K562 (cell line): Measurements from ENCODE around the gene MRRF. TPM values are rescaled to one million over a fixed set of nuclear protein-coding genes. Genes with fewer than 3 reads are reported as not detected.

ENCODE experiments used
- ATAC-seq: fragments of 200-7000 bp; cut with Tn5 transposase; 3 replicates; pipeline ENCODE4 v1.9.1; 2020; ENCODE audit warnings: moderate library complexity
- BruUV-seq: library from RNA; stranded (reverse); fragments of 400-500 nt; replicated peaks from 2 replicates; lab custom pipeline; 2021; lab: Mats Ljungman, UMichigan
- CTCF ChIA-PET: fragments of 300-600 bp; formaldehyde crosslinking; extraction: SDS; loops from one replicate; lab custom pipeline; 2021; ENCODE audit warnings: low intra/inter-chr PET ratio; lab: Yijun Ruan, JAX
- POLR2A ChIA-PET: fragments of 300-600, 350-650 bp; sonication (Branson Sonifier 250); formaldehyde crosslinking; extraction: SDS; loops from one replicate; lab custom pipeline; 2021; ENCODE audit warnings: antibody characterized with exemption, inconsistent platforms; lab: Yijun Ruan, JAX
- DNase-seq, 4 experiments: peaks; one replicate each; pipeline versions ENCODE4 v3.0.0 to v3.0.0-alpha.2; 2011 to 2018; ENCODE audit warnings: low spot score in 3 of 4, mixed read lengths in 3 of 4; ENCODE audit errors: extremely low read depth in 1 of 4
- FAIRE-seq: peaks from 2 replicates; lab custom pipeline; 2011; peaks lifted over from hg19 to GRCh38; lab: Jason Lieb, UNC
- H2AFZ ChIP-seq: 2 replicates; pipeline ENCODE4 v1.6.0; 2011; ENCODE audit warnings: low read depth, low read length, control low read depth, inconsistent platforms
- H3K27ac ChIP-seq: fragments of 200-600 bp; 3 replicates; pipeline ENCODE4 v1.8.0; 2011; ENCODE audit warnings: low read depth, mild to moderate bottlenecking, control low read depth, inconsistent platforms, low read length, moderate library complexity, mixed read lengths; ENCODE audit errors: extremely low read depth
- H3K27me3 ChIP-seq, 2 experiments: fragments of 300-600 bp in 1 of 2; 2 replicates in 1 of 2; 3 replicates in 1 of 2; pipeline versions ENCODE4 v1.6.0 to v1.8.0; 2011; ENCODE audit warnings: inconsistent platforms in 2 of 2, low read length in 2 of 2, mild to moderate bottlenecking in 1 of 2, mixed read lengths in 1 of 2, moderate library complexity in 1 of 2; ENCODE audit not compliant: control insufficient read depth in 2 of 2, insufficient read depth in 2 of 2
- H3K36me3 ChIP-seq: fragments of 300-600 bp; 3 replicates; pipeline ENCODE4 v1.8.0; 2011; ENCODE audit warnings: mild to moderate bottlenecking, low read length, inconsistent platforms; ENCODE audit not compliant: control insufficient read depth, insufficient read depth
- H3K4me1 ChIP-seq, 2 experiments: fragments of 200-600 bp in 1 of 2; replicated peaks in 1 of 2; 2 replicates in 1 of 2; 3 replicates in 1 of 2; pipeline versions ENCODE4 v1.5.1 to v1.8.0; 2011; ENCODE audit warnings: inconsistent platforms in 2 of 2, low read length in 2 of 2, mild to moderate bottlenecking in 1 of 2, mixed read lengths in 1 of 2, moderate library complexity in 1 of 2; ENCODE audit not compliant: control insufficient read depth in 2 of 2, insufficient read depth in 2 of 2
- H3K4me2 ChIP-seq: 2 replicates; pipeline ENCODE4 v1.6.1; 2011; ENCODE audit warnings: low read length, control low read depth, inconsistent platforms, mixed read lengths; ENCODE audit not compliant: insufficient read depth
- H3K4me3 ChIP-seq: fragments of 200-600 bp; sonication (generic), shearing (Covaris generic); 2 replicates; pipeline ENCODE4 v1.5.1; 2016; ENCODE audit warnings: control low read depth, inconsistent platforms
- H3K79me2 ChIP-seq: fragments of 200-600 bp; 3 replicates; pipeline ENCODE4 v1.8.0; 2011; ENCODE audit warnings: low read length, inconsistent platforms; ENCODE audit not compliant: control insufficient read depth, insufficient read depth
- H3K9ac ChIP-seq, 2 experiments: 2 replicates each; pipeline versions ENCODE4 v1.6.0 to v1.6.1; 2011; ENCODE audit warnings: low read depth in 2 of 2, low read length in 2 of 2, control low read depth in 1 of 2, inconsistent platforms in 1 of 2, mild to moderate bottlenecking in 1 of 2, mixed read lengths in 1 of 2; ENCODE audit not compliant: insufficient read depth in 1 of 2
- H3K9me1 ChIP-seq: one replicate; pipeline ENCODE4 v1.6.0; 2011; ENCODE audit warnings: inconsistent platforms, mild to moderate bottlenecking, low read length, moderate library complexity; ENCODE audit not compliant: control insufficient read depth, insufficient read depth
- H3K9me3 ChIP-seq: replicated peaks from 2 replicates; pipeline ENCODE4 v1.5.1; 2011; ENCODE audit warnings: low read depth, low read length, inconsistent platforms; ENCODE audit not compliant: control insufficient read depth, insufficient read depth
- H4K20me1 ChIP-seq: replicated peaks from 2 replicates; pipeline ENCODE4 v1.6.1; 2011; ENCODE audit warnings: low read length, inconsistent platforms, mixed read lengths; ENCODE audit not compliant: control insufficient read depth, insufficient read depth
- MCM2 ChIP-seq: fragments of 450-650 bp; IDR thresholded peaks from 2 replicates; pipeline ENCODE4 v1.6.1; 2017; ENCODE audit warnings: low read depth, mild to moderate bottlenecking
- MYBL2 ChIP-seq, 2 experiments: fragments of 450-650 bp in 1 of 2; sonication (generic) in 1 of 2; formaldehyde crosslinking in 1 of 2; IDR thresholded peaks; 2 replicates each; pipeline versions ENCODE4 v1.6.1 to v1.8.1; 2017 to 2022; ENCODE audit warnings: borderline replicate concordance in 1 of 2, inconsistent platforms in 1 of 2, low read depth in 1 of 2, mild to moderate bottlenecking in 1 of 2, missing genetic modification reagents in 1 of 2, moderate library complexity in 1 of 2
- RBM17 ChIP-seq: fragments of 200-400 bp; formaldehyde crosslinking; IDR thresholded peaks from 2 replicates; pipeline ENCODE4 v1.6.1; 2017; ENCODE audit warnings: low read depth, mild to moderate bottlenecking, low read length, borderline replicate concordance
- SNRNP70 ChIP-seq: fragments of 200-400 bp; formaldehyde crosslinking; optimal IDR thresholded peaks from 2 replicates; pipeline ENCODE3; 2017; ENCODE audit warnings: low read depth, low read length
- TAF1 ChIP-seq: IDR thresholded peaks from 2 replicates; pipeline ENCODE4 v1.6.1; 2011; ENCODE audit warnings: mild to moderate bottlenecking, low read length, moderate library complexity; ENCODE audit not compliant: insufficient read depth, control insufficient read depth, severe bottlenecking; ENCODE audit errors: extremely low read depth
- TBL1XR1 ChIP-seq, 2 experiments: IDR thresholded peaks; 2 replicates each; pipeline ENCODE4 v1.6.1; 2012; ENCODE audit warnings: improper control_type of control experiment in 2 of 2, low read length in 2 of 2, mild to moderate bottlenecking in 1 of 2
- XRCC4 ChIP-seq: IDR thresholded peaks from one replicate; pipeline ENCODE4 v1.6.1; 2011; ENCODE audit not compliant: insufficient read depth, insufficient read length; ENCODE audit errors: extremely low read depth
- ZC3H11A ChIP-seq: IDR thresholded peaks from 2 replicates; pipeline ENCODE4 v1.6.1; 2012; ENCODE audit warnings: low read depth, low read length, improper control_type of control experiment
- ZNF695 ChIP-seq: fragments of 450-650 bp; formaldehyde crosslinking; IDR thresholded peaks from 2 replicates; pipeline ENCODE4 v1.4.0; 2020; ENCODE audit warnings: mild to moderate bottlenecking, moderate library complexity
- WGBS: fragments of 100-300 bp; shearing (Covaris generic); methylation state at CpG from one replicate; pipeline ENCODE4 v1.1.6; 2016; ENCODE audit warnings: low coverage, mixed read lengths; ENCODE audit not compliant: insufficient coverage; ENCODE audit errors: missing lambda C conversion rate; 5-methylcytosine and 5-hydroxymethylcytosine counted together
- in situ Hi-C: fragments of 300-500 bp; cut with MboI; formaldehyde crosslinking; loops from 4 replicates; pipeline ENCODE4 v1.15.0; 2018; ENCODE audit warnings: inconsistent platforms, mixed read lengths
- intact Hi-C: fragments of 100-400 bp; cut with micrococcal nuclease; formaldehyde crosslinking; loops from 2 replicates; pipeline ENCODE4 v1.14.2; 2022
- polyA plus RNA-seq, 8 experiments: library from polyadenylated mRNA; depleted of rRNA in 4 of 8; stranded (reverse) in 5 of 8; unstranded in 3 of 8; fragments of >200 nt; fragmentation: Nextera tagmentation in 2 of 8; fragmentation: Illumina TruSeq in 1 of 8; extraction: Ambion mirVana in 2 of 8; extraction: Trizol in 1 of 8; gene quantifications; 2 replicates each; pipeline versions ENCODE4 v1.2.1 to v1.2.3, GENCODE V29; 2011 to 2014; ENCODE audit warnings: inconsistent platforms in 1 of 8, missing spikeins in 1 of 8
- total RNA-seq, 7 experiments: library from RNA; depleted of rRNA in 6 of 7; stranded (reverse); fragments of >200 nt in 6 of 7; fragmentation: Illumina TruSeq in 2 of 7; extraction: Trizol in 2 of 7; gene quantifications; 2 replicates each; pipeline versions ENCODE4 v1.2.1 to v1.2.3, GENCODE V29; 2011 to 2021; ENCODE audit warnings: low replicate concordance in 1 of 7
- TF ChIP-seq, protein P1 (sequence below): conservative IDR thresholded peaks from 2 replicates; pipeline ENCODE4 v1.6.1; 2011; ENCODE audit warnings: low read depth, mild to moderate bottlenecking, low read length; ENCODE audit not compliant: control insufficient read depth
- TF ChIP-seq, protein P2 (sequence below): sonication (generic); formaldehyde crosslinking; IDR thresholded peaks from 2 replicates; pipeline ENCODE4 v1.8.0; 2022; ENCODE audit warnings: mild to moderate bottlenecking, missing genetic modification reagents, borderline replicate concordance
- TF ChIP-seq, protein P3 (sequence below): fragments of 450-650 bp; IDR thresholded peaks from 2 replicates; pipeline ENCODE4 v1.6.1; 2016; ENCODE audit warnings: borderline replicate concordance

The MRRF gene
- total and polyA plus RNA-seq, 9 of the 15 experiments (the other 6 are each of a cell fraction or from before 2014, with no cell fraction given), result 55.0 to 105 (median 81.2) TPM

GRCh38 chr9:122287214-122287720, 22.6 kb downstream of the MRRF start:
- DNase-seq (no peak), ATAC-seq (no peak), FAIRE-seq (no peak)
- peaks cover 5% of the 10 kb centered on the region; the same call in 1 of the 3 replicates for H3K79me2 ChIP-seq
- intact Hi-C loops, result no loop called here
- H4K20me1 ChIP-seq, result no peaks in the 10 kb centered on the region
- in situ Hi-C loops, result no loop called here
- peaks cover 93% of the 10 kb centered on the region for H3K36me3 ChIP-seq
- ChIA-PET CTCF (no interaction called here), POLR2A (interaction anchor here (0.7 kb wide), 1 partner anchor 58 kb away, joined by 3 read pairs; the partner anchor contains the start of gene LHX6)
- H3K4me3 ChIP-seq, result no peak overlapping the region
- BruUV-seq, result no TSS peak
- no peak overlapping the region for H2AFZ ChIP-seq
- 100% methylated on average over 1 of the region's 1 CpG for WGBS
- no peak overlapping the region for H3K9ac ChIP-seq
- H3K27ac ChIP-seq, result no peak overlapping the region
- no peak overlapping the region for H3K4me2 ChIP-seq
- H3K9me1 ChIP-seq, result no peaks in the 10 kb centered on the region
- no peaks in the 10 kb centered on the region for H3K9me3 ChIP-seq
- H3K4me1 ChIP-seq, result no peaks in the 10 kb centered on the region
- H3K27me3 ChIP-seq, result no peaks in the 10 kb centered on the region
- no peak for TF ChIP-seq ZNF695 (CRISPR knock-in tag)
- TF ChIP-seq MYBL2 (IDR thresholded peaks at IDR 0.05; ENCODE audit: low read depth), result no peak
- TF ChIP-seq MYBL2 (CRISPR knock-in tag; IDR thresholded peaks at IDR 0.05; ENCODE audit: borderline replicate concordance), result no peak
- TF ChIP-seq, protein P1, sequence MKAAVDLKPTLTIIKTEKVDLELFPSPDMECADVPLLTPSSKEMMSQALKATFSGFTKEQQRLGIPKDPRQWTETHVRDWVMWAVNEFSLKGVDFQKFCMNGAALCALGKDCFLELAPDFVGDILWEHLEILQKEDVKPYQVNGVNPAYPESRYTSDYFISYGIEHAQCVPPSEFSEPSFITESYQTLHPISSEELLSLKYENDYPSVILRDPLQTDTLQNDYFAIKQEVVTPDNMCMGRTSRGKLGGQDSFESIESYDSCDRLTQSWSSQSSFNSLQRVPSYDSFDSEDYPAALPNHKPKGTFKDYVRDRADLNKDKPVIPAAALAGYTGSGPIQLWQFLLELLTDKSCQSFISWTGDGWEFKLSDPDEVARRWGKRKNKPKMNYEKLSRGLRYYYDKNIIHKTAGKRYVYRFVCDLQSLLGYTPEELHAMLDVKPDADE, result no peak
- TF ChIP-seq XRCC4, result no peak
- TF ChIP-seq, protein P2, sequence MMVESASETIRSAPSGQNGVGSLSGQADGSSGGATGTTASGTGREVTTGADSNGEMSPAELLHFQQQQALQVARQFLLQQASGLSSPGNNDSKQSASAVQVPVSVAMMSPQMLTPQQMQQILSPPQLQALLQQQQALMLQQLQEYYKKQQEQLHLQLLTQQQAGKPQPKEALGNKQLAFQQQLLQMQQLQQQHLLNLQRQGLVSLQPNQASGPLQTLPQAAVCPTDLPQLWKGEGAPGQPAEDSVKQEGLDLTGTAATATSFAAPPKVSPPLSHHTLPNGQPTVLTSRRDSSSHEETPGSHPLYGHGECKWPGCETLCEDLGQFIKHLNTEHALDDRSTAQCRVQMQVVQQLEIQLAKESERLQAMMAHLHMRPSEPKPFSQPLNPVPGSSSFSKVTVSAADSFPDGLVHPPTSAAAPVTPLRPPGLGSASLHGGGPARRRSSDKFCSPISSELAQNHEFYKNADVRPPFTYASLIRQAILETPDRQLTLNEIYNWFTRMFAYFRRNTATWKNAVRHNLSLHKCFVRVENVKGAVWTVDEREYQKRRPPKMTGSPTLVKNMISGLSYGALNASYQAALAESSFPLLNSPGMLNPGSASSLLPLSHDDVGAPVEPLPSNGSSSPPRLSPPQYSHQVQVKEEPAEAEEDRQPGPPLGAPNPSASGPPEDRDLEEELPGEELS (CRISPR knock-in tag), result no peak
- TF ChIP-seq, protein P3, sequence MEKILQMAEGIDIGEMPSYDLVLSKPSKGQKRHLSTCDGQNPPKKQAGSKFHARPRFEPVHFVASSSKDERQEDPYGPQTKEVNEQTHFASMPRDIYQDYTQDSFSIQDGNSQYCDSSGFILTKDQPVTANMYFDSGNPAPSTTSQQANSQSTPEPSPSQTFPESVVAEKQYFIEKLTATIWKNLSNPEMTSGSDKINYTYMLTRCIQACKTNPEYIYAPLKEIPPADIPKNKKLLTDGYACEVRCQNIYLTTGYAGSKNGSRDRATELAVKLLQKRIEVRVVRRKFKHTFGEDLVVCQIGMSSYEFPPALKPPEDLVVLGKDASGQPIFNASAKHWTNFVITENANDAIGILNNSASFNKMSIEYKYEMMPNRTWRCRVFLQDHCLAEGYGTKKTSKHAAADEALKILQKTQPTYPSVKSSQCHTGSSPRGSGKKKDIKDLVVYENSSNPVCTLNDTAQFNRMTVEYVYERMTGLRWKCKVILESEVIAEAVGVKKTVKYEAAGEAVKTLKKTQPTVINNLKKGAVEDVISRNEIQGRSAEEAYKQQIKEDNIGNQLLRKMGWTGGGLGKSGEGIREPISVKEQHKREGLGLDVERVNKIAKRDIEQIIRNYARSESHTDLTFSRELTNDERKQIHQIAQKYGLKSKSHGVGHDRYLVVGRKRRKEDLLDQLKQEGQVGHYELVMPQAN, result no peak
- TF ChIP-seq TAF1, result no peak
- TF ChIP-seq SNRNP70, result no peak
- no peak for TF ChIP-seq RBM17
- TF ChIP-seq MCM2, result no peak
- TF ChIP-seq ZC3H11A, result no peak
- TF ChIP-seq TBL1XR1 (IDR thresholded peaks at IDR 0.05; ENCODE audit: low read length in 2 of 2), result no peak
